ENCODE results near the gene ACY1.

The ACY1 gene

GRCh38 chr3:51945031-51945840, 38.1 kb upstream of the ACY1 start:
- DNase-seq (ENCODE audit: low read depth, low spot score), result no peak
- H3K4me3 ChIP-seq (ENCODE audit: low read length), result no peak overlapping the region

GRCh38 chr3:51945926-51946705, 37.2 kb upstream of the ACY1 start:
- no peak for DNase-seq (ENCODE audit: low read depth, low spot score)
- no peak overlapping the region for H3K4me3 ChIP-seq (ENCODE audit: low read length)

GRCh38 chr3:51946796-51947195, 36.5 kb upstream of the ACY1 start:
- no peak for DNase-seq (ENCODE audit: low read depth, low spot score)
- H3K4me3 ChIP-seq (ENCODE audit: low read length), result no peak overlapping the region

GRCh38 chr3:51947215-51947900, 36.0 kb upstream of the ACY1 start:
- DNase-seq (ENCODE audit: low read depth, low spot score), result no peak
- H3K4me3 ChIP-seq (ENCODE audit: low read length), result no peak overlapping the region

GRCh38 chr3:51948016-51948580, 35.2 kb upstream of the ACY1 start:
- DNase-seq (ENCODE audit: low read depth, low spot score), result no peak

GRCh38 chr3:51949121-51949520, 34.2 kb upstream of the ACY1 start:
- DNase-seq (ENCODE audit: low read depth, low spot score), result no peak
- H3K4me3 ChIP-seq (ENCODE audit: low read length), result no peak overlapping the region

More at GRCh38 chr3:51948016-51948580, 35.2 kb upstream of the ACY1 start:
- no peak overlapping the region for H3K4me3 ChIP-seq (ENCODE audit: low read length)

GRCh38 chr3:51950899-51951298, 32.4 kb upstream of the ACY1 start:
- DNase-seq (ENCODE audit: low read depth, low spot score), result no peak
- no peak overlapping the region for H3K4me3 ChIP-seq (ENCODE audit: low read length)

- no peak overlapping the region for H3K4me3 ChIP-seq (ENCODE audit: low read length)
- DNase-seq (ENCODE audit: low read depth, low spot score), result no peak
These were observed 29.9 kb upstream of the ACY1 start for GRCh38 chr3:51953445-51953844.

GRCh38 chr3:51954105-51954504, 29.2 kb upstream of the ACY1 start:
- no peak overlapping the region for H3K4me3 ChIP-seq (ENCODE audit: low read length)
- DNase-seq (ENCODE audit: low read depth, low spot score), result no peak

- no peak overlapping the region for H3K4me3 ChIP-seq (ENCODE audit: low read length)
- DNase-seq (ENCODE audit: low read depth, low spot score), result no peak
These were observed 28.6 kb upstream of the ACY1 start for GRCh38 chr3:51954713-51955112.

GRCh38 chr3:51955175-51955892, 28.0 kb upstream of the ACY1 start, which contains the start of gene GPR62:
Gene GPR62, plus strand, starts transcription at chr3:51955381. Its CDS starts 272 bp downstream, at chr3:51955653.
- no peak within 1 kb of the TSS for H3K4me3 ChIP-seq (ENCODE audit: low read length)
- DNase-seq (ENCODE audit: low read depth, low spot score), result no peak

- no peak overlapping the region for H3K4me3 ChIP-seq (ENCODE audit: low read length)
- no peak for DNase-seq (ENCODE audit: low read depth, low spot score)
These were observed 27.2 kb upstream of the ACY1 start for GRCh38 chr3:51955893-51956770.

- DNase-seq (ENCODE audit: low read depth, low spot score), result no peak
- H3K4me3 ChIP-seq (ENCODE audit: low read length), result no peak overlapping the region
These were observed 25.7 kb upstream of the ACY1 start for GRCh38 chr3:51957520-51958205.

- no peak overlapping the region for H3K4me3 ChIP-seq (ENCODE audit: low read length)
- DNase-seq (ENCODE audit: low read depth, low spot score), result no peak
These were observed 24.5 kb upstream of the ACY1 start for GRCh38 chr3:51958603-51959521.

GRCh38 chr3:51959651-51960050, 23.7 kb upstream of the ACY1 start:
- DNase-seq (ENCODE audit: low read depth, low spot score), result no peak
- H3K4me3 ChIP-seq (ENCODE audit: low read length), result no peak overlapping the region

GRCh38 chr3:51960386-51960785, 22.9 kb upstream of the ACY1 start:
- no peak for DNase-seq (ENCODE audit: low read depth, low spot score)
- no peak overlapping the region for H3K4me3 ChIP-seq (ENCODE audit: low read length)
